Pancreas (tissue), 10 donors: ENCODE data around the gene OSBPL2. TPM values are rescaled to one million over a fixed set of nuclear protein-coding genes. Genes with fewer than 3 reads are reported as not detected.

Experiments used
- ATAC-seq, 4 donors: fragments of 200-7000 bp; cut with Tn5 transposase; one replicate each; pipeline versions ENCODE4 v1.8.0 to v1.9.1; 2020; ENCODE audit warnings: mild to moderate bottlenecking in 4 of 4, moderate library complexity in 4 of 4
- DNase-seq, 6 donors: peaks; one replicate each; pipeline ENCODE4 v3.0.0-alpha.2; 2020
- FAIRE-seq: peaks from 2 replicates; lab custom pipeline; 2012; peaks lifted over from hg19 to GRCh38; lab: Jason Lieb, UNC
- H3K27ac ChIP-seq, 4 donors: fragments of 200-600 bp; sonication (generic); 1 replicate in 3 of 4; 2 replicates in 1 of 4; pipeline versions ENCODE4 v1.5.0 to v1.8.0; 2020
- H3K27me3 ChIP-seq, 4 donors: fragments of 200-600 bp; one replicate each; pipeline ENCODE4 v1.8.0; 2021
- H3K36me3 ChIP-seq, 3 donors: fragments of 200-600 bp; sonication (generic) in 1 of 3; one replicate each; pipeline versions ENCODE4 v1.5.0 to v1.8.0; 2020 to 2021
- H3K4me1 ChIP-seq, 3 donors: fragments of 200-600 bp; one replicate each; pipeline ENCODE4 v1.8.0; 2021
- H3K4me3 ChIP-seq, 4 donors: fragments of 200-600 bp; sonication (generic) in 2 of 4; one replicate each; pipeline versions ENCODE4 v1.5.0 to v1.8.0; 2020 to 2021
- H3K9me3 ChIP-seq, 4 donors: fragments of 200-600 bp; one replicate each; pipeline ENCODE4 v1.8.0; 2021
- WGBS, 2 donors: extraction: QIAGEN DNeasy Blood & Tissue Kit; methylation state at CpG; one replicate each; pipeline ENCODE4 v1.1.7; 2013; 5-methylcytosine and 5-hydroxymethylcytosine counted together
- intact Hi-C, 3 donors: fragments of 100-400 bp; cut with DNase I; formaldehyde crosslinking; loops; one replicate each; pipeline versions ENCODE4 v1.11.1 to v1.14.2; 2022
- polyA plus RNA-seq, 2 donors: library from polyadenylated mRNA; stranded (reverse); fragments of 200-250 nt; gene quantifications; one replicate each; pipeline ENCODE4 v1.2.3, GENCODE V29; 2013
- total RNA-seq, 6 donors: library from RNA; stranded (reverse); fragmentation: NEBNext Ultra II Directional in 4 of 6; extraction: Animal tissue kit (Norgen Biotek cat#: 25700) in 4 of 6; gene quantifications; one replicate each; pipeline versions ENCODE4 v1.2.1 to v1.2.4, GENCODE V29; 2021 to 2023
- TF ChIP-seq, protein P1 (sequence below), 4 donors: fragments of 200-600 bp; sonication (generic) in 3 of 4; IDR thresholded peaks; one replicate each; pipeline versions ENCODE4 v1.5.0 to v1.8.0; 2021; ENCODE audit warnings: antibody characterized with exemption in 4 of 4
- donor health status: healthy with polysubstance abuse.
- donor health status: DM: no; HTN: no; CAD: no; lungs with moderate emphysema.
- donor health status: DM: no; HTN: no; CAD: no.
- donor health status: control.
- donor health status: control.
- donor health status: Bipolar disorder and iron deficiency.
- donor health status: DM: yes; HTN: yes; CAD: no.
- donor health status: DM: no; HTN: no; CAD: no.
- donor health status: DM: no; HTN: no; CAD: no.
- donor health status: DM: yes; HTN: yes; CAD: no.

OSBPL2 gene
- total and polyA plus RNA-seq, 8 donors, result 33.3 to 56.8 (median 47.0) TPM

DNA sequence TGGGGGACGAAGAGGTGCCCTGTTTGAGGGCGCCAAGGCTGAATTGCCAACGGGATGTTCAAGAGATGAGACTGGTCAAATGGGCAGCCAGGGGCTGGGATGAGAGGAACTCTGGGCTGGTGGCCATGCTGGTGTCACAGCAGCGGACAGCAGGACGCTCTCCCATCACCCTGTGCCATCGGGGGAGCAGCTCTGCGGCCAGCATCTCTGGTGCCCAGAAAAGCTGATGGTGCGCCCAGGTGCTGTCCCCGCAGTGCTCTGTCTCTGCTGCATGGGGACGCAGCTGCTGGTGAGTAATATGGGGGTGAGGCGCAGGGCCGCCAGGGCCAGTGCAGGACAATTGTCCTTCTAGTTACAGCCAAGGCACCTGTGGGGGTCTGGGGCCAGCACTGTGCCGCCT, 13.3 kb upstream of the OSBPL2 start:
- Histone ChIP-seq H3K27ac (no peak overlapping the region), H3K4me3 (no peak overlapping the region), H3K4me1 (peaks cover 7 to 15% (median 12%) of the 10 kb centered on the region in 3 donors), H3K9me3 (no peaks in the 10 kb centered on the region), H3K36me3 (no peaks in the 10 kb centered on the region), H3K27me3 (peaks cover 0 to 8% (median 0%) of the 10 kb centered on the region in 4 donors)
- ATAC-seq (no peak), DNase-seq (peak in 1 of 6 donors; percentile 42), FAIRE-seq (no peak)
- intact Hi-C loops, result no loop called here
- 85% methylated on average over 13 of the region's 13 CpGs for WGBS, 2 donors
- TF ChIP-seq, protein P1, sequence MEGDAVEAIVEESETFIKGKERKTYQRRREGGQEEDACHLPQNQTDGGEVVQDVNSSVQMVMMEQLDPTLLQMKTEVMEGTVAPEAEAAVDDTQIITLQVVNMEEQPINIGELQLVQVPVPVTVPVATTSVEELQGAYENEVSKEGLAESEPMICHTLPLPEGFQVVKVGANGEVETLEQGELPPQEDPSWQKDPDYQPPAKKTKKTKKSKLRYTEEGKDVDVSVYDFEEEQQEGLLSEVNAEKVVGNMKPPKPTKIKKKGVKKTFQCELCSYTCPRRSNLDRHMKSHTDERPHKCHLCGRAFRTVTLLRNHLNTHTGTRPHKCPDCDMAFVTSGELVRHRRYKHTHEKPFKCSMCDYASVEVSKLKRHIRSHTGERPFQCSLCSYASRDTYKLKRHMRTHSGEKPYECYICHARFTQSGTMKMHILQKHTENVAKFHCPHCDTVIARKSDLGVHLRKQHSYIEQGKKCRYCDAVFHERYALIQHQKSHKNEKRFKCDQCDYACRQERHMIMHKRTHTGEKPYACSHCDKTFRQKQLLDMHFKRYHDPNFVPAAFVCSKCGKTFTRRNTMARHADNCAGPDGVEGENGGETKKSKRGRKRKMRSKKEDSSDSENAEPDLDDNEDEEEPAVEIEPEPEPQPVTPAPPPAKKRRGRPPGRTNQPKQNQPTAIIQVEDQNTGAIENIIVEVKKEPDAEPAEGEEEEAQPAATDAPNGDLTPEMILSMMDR (IDR thresholded peaks at IDR 0.05), result no peak

GRCh38 chr20:62225820-62226635, 12.3 kb upstream of the OSBPL2 start:
- TF ChIP-seq, protein P1 (IDR thresholded peaks at IDR 0.05), result no peak
- Histone ChIP-seq H3K36me3 (no peaks in the 10 kb centered on the region), H3K4me3 (no peak overlapping the region), H3K27ac (no peak overlapping the region), H3K4me1 (peaks cover 0 to 9% (median 6%) of the 10 kb centered on the region in 3 donors), H3K27me3 (peaks cover 0 to 3% (median 0%) of the 10 kb centered on the region in 4 donors), H3K9me3 (no peaks in the 10 kb centered on the region)
- WGBS, 2 donors, result 81 to 84% methylated on average over 17 of the region's 17 CpGs
- FAIRE-seq (no peak), DNase-seq (peak in 1 of 6 donors; percentile 56), ATAC-seq (no peak)
- intact Hi-C loops, result no loop called here

DNA sequence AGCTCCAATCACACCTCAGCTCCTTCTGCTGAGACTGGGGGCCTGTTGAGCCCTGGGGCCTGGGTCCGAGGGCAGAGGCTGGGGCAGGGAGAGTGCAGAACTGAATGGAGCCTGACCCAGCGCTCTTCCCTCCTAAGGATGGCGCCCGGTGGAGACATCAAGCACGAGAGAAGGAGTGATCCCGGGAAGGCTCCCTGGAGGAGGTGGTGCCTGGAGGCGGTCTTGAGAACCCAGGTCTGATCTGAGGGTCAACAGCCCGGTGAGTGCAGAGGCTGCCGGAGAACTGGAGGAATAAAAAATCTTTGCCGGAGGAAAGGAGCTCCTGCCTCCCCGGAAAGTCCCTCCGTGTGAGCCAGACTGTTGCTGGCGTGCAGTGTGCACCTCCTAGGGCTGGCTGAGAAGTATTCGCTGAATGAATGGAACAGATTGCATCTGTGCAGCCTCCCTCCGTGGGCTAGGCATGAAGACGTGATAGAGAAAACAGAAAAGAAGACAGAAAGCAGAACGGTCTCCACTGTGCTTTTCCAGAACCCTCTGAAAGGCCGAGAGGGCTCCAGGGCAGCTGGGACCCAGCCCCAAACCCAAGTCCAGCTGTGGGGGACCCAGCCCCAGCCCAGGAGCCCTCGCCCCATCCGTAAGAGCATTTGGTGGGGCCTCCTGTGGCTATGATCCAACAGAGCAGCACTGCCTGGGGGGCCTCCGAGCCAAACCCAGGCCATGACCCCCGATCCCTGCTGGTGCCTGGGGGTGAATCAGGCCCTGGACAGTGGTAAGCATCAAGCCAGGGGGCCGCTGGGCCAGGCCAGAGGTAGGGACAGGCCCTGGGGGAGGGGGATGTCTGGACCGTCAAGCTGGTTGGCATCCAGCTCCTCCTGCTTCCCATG, 11.4 kb upstream of the OSBPL2 start:
- Histone ChIP-seq H3K27me3 (no peaks in the 10 kb centered on the region), H3K9me3 (no peaks in the 10 kb centered on the region), H3K27ac (peak overlapping the region in 1 of 4 donors; percentile 49), H3K4me1 (peaks cover 0 to 9% (median 6%) of the 10 kb centered on the region in 3 donors), H3K36me3 (no peaks in the 10 kb centered on the region), H3K4me3 (no peak overlapping the region)
- ATAC-seq (no peak), FAIRE-seq (no peak), DNase-seq (peak in 1 of 6 donors; percentile 81)
- intact Hi-C loops, result no loop called here
- TF ChIP-seq, protein P1 (IDR thresholded peaks at IDR 0.05), result no peak
- 78 to 88% methylated on average over 24 of the region's 24 CpGs for WGBS, 2 donors

DNA sequence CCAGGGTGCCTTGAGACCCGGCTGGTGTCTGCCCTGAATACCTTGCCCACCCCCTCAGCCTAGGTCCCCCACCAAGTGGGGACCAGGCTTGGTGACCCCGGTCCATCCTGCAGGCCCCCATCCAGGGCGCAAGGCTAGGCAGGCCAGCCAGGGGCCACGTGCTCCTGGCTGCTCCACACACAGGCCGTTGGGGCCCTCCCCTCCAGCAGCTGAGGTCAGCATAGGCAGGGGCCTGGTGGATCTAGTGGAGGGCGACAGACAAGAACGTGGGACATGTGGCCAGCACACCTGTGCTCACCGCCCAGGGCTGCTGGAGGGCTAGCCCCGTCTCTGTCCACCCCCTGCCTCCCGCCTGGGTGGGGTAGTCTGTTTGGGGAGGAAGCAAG, 10.7 kb upstream of the OSBPL2 start:
- 31 to 42% methylated on average over 9 to 10 of the region's 10 CpGs for WGBS, 2 donors
- Histone ChIP-seq H3K4me3 (no peak overlapping the region), H3K4me1 (peaks cover 0 to 9% (median 6%) of the 10 kb centered on the region in 3 donors), H3K36me3 (no peaks in the 10 kb centered on the region), H3K9me3 (no peaks in the 10 kb centered on the region), H3K27ac (peak overlapping the region in 2 of 4 donors; percentile 30 to 49), H3K27me3 (no peaks in the 10 kb centered on the region)
- intact Hi-C loops, result no loop called here
- no peak for FAIRE-seq
- ATAC-seq, result peak; percentile 44 to 62 (median 48)
- DNase-seq, result peak in 2 of 6 donors; percentile 37 to 56
- TF ChIP-seq, protein P1 (IDR thresholded peaks at IDR 0.05), result no peak
